SU-DHL-6 (cell line): ENCODE measurements around the gene TOMM7.

Experiments used
- EZH2phosphoT487 ChIP-seq: fragments of 200-600 bp; sonication (generic), shearing (Covaris generic); conservative IDR thresholded peaks from 2 replicates; pipeline ENCODE4 v1.6.1; 2018; ENCODE audit warnings: mild to moderate bottlenecking, antibody characterized with exemption, low read length, moderate library complexity, mixed read lengths
- TF ChIP-seq, protein P1 (sequence below): fragments of 200-600 bp; sonication (generic); IDR thresholded peaks from one replicate; pipeline ENCODE4 v1.5.1; 2017; ENCODE audit warnings: antibody characterized with exemption, mild to moderate bottlenecking, low read length, moderate library complexity; ENCODE audit not compliant: insufficient read depth, poor library complexity, severe bottlenecking

DNA sequence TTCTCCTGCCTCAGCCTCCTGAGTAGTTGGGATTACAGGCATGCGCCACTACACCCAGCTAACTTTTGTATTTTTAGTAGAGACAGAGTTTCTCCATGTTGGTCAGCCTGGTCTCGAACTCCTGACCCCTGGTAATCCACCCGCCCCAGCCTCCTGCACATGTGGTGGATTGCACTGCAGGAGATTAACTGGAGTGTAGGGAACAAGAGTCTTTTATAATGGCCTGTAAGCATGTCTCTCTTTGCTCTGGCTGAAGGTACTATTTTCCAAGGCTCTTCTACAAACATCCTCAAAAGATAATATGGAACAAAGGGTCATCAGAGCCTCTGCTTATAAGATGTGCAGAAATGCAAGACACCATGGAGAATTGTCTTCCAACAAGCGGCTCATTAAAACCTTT is 3.2 kb downstream of the TOMM7 start:
- TF ChIP-seq, protein P1, sequence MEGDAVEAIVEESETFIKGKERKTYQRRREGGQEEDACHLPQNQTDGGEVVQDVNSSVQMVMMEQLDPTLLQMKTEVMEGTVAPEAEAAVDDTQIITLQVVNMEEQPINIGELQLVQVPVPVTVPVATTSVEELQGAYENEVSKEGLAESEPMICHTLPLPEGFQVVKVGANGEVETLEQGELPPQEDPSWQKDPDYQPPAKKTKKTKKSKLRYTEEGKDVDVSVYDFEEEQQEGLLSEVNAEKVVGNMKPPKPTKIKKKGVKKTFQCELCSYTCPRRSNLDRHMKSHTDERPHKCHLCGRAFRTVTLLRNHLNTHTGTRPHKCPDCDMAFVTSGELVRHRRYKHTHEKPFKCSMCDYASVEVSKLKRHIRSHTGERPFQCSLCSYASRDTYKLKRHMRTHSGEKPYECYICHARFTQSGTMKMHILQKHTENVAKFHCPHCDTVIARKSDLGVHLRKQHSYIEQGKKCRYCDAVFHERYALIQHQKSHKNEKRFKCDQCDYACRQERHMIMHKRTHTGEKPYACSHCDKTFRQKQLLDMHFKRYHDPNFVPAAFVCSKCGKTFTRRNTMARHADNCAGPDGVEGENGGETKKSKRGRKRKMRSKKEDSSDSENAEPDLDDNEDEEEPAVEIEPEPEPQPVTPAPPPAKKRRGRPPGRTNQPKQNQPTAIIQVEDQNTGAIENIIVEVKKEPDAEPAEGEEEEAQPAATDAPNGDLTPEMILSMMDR = no peak
- no peak for TF ChIP-seq EZH2phosphoT487
